NCI-H510A (cell line): ENCODE measurements around the gene MAN2B1.

Source experiments
- DNase-seq: peaks from one replicate; lab custom pipeline; 2025; lab: John Stamatoyannopoulos, UW

The MAN2B1 gene

DNA sequence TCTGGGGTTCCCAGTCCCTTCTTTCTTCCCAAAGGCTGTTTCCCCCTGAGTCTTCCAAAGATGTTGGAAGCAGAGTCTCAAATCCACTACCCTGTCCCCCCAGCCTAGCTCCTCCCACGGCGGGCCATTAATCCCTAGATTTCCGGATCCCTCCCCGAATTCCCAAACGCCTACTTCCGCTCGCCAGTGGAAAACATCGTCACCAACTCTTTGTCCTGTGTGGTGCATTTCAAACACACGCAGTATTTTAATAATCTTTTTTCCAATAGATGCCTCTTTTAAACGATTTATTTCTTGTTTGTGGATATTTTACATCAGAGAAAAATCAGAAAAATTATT lies 55.2 kb downstream of the MAN2B1 start:
- DNase-seq: peak; percentile 36

DNA sequence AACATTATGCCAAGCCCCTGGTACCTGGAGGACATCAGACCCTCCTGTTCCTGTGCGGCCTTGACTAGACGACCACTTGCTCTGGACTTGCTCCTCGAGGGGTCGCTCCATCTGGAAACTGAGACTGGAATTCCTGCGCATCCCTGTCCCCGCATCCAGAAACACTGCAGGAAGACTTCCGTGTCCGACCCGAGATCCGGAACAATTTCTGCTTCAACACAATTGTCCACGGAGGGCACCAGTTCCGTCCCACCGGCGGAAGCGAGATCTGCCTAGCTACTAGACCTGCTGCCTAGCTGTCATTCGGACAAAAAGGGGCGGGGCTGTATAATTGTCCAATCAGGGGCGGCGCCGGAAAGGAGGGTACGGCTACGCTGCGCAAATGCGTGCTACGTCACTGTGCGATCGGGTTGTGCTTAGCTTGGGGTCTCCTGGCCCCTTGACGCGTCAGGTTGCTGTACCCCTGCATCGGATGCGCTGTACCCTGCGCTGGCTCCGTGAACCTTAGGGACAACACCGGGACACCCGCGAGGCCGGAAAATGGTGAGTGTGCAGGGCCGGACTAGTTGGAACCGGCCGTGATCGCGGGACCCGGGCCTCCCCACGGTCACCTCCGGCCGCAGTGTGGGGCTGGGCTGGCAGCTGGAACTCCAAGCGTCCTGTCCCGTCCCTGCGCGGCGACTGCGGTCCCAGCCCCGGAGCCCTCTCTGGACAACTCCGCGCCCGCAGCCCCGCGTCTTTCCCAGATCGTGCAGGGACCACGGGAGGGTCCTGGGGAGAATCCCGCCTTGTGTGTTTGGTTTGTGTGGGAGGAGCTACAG lies 55.8 kb downstream of the MAN2B1 start, which contains the start of the genes ZNF490 and ZNF791:
Gene ZNF490 (minus strand): TSS at position 274 of the 821 bp plus-strand sequence. CDS start 133 bp downstream, at position 141.
Gene ZNF791 (plus strand): TSS at position 381 of the 821 bp plus-strand sequence. CDS start 160 bp downstream, at position 541.
- peak; percentile 96 for DNase-seq

DNA sequence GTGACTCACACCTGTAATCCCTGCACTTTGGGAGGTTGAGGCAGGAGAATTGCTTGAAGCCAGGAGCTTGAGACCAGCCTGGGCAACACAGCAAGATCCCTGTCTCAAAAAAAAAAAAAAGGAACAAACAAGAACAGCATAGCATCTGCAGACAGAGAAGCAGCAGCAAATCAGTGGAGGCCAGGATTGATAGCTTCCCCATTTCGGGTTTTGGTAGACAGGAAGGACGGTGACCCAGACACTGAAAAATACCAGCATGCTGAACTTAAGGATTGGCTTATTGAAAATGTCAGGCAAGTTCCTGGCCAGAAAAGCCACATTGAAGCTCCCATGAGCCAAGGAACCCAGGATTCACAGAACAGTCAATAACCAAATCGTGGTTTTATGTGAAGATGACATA lies 58.9 kb downstream of the MAN2B1 start:
- no peak for DNase-seq

DNA sequence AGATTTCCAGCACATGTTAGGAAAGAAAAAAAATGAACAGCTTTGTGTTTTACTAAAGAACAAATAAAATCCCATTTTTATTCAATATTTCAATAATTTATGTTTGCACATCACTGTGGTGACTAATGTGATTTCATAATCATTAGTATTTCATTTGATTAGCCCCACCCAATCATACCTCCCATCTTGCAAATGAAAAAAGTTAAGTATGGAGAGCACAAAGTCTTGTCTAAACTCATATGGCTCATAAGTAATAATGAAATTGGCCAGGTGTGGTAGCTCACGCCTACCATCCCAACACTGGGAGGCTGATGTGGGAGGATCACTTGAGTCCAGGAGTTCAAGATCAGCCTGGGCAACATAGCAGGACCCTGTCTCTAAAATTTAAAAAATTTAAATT lies 59.7 kb downstream of the MAN2B1 start:
- DNase-seq: no peak

DNA sequence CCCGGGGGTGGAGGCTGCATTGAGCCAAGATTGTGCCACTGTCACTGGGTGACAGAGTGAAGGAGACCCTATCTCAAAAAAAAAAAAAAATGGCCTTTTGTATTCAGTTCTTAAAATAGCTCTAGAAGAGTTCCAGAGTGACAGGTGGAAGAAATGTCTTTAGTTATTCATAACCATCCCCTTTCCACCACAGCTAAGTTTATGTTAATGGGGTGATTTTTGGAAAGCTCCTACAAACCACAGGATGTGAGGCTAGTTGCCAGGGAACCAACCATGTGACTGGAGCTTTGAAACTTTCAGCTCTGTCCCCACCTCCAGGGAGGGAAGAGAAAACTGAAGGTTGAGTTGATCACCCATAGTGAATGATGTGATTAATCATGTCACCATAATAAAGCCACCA lies 62.8 kb downstream of the MAN2B1 start:
- DNase-seq: no peak

DNA sequence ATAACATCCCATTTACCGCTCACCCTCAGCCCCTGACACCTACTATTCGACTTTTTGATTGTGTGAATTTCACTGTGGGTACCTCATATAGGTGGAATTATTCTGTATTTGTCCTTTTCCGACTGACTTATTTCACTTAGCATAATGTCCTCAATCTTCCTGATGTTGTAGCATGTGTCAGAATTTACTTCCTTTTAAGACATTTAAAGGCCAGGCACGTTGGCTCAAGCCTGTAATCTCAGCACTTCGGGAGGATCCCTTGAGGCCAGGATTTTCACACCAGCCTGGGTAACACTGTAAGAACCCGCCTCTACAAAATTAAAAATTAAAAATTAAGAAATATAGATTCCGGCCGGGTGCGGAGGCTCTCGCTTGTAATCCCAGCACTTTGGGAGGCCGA lies 68.9 kb downstream of the MAN2B1 start:
- no peak for DNase-seq

DNA sequence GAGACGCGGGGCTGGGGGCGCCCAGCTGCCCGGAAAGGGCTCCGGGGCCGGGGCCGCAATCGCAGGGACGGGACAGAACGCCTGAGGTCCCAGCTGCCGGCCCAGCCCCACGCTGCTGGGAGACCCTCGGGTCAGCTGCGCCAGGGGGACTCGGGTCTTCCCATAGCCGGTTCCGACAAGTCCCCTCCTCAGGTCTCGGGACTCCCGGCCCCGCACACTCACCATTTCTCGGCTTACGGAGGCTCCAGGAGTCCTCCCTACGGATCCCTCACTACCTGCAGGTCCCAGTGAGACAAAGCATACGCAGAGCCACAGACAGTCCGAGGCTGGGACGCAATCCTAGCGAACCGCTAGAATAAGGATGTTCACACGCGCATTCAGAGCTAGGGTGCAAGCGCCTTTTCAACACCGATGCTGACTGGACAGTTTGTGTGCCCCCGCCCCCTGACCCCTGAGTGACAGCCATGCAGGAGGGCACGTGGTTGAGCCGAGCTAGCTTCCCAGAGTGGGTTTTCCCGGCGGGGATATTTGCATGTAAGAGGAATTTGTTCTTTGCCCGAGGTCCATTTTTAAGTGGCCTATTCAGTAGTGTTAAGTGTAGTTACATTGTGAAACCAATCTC lies 69.5 kb downstream of the MAN2B1 start:
- no peak for DNase-seq
